Osteoblast (primary cell): Measurements from ENCODE around the gene ARRDC4. TPM values are rescaled to one million over a fixed set of nuclear protein-coding genes. Genes with fewer than 3 reads are reported as not detected.

Experiments used
- DNase-seq: peaks from one replicate; pipeline ENCODE4 v3.0.0; 2011; ENCODE audit warnings: low spot score, mixed read lengths; ENCODE audit not compliant: insufficient read length; ENCODE audit errors: missing footprints
- H2AFZ ChIP-seq: 2 replicates; pipeline ENCODE4 v1.6.0; 2011; ENCODE audit warnings: mild to moderate bottlenecking, low read length
- H3K27ac ChIP-seq: 2 replicates; pipeline ENCODE4 v1.5.1; 2011; ENCODE audit warnings: mild to moderate bottlenecking, low read depth, low read length, moderate library complexity
- H3K27me3 ChIP-seq: 2 replicates; pipeline ENCODE4 v1.6.0; 2012; ENCODE audit warnings: mild to moderate bottlenecking, control low read depth, inconsistent platforms, low read length, moderate library complexity; ENCODE audit not compliant: insufficient read depth
- H3K36me3 ChIP-seq: 2 replicates; pipeline ENCODE4 v1.5.1; 2011; ENCODE audit warnings: mild to moderate bottlenecking, low read length, control low read depth, moderate library complexity; ENCODE audit not compliant: insufficient read depth
- H3K4me1 ChIP-seq: 2 replicates; pipeline ENCODE4 v1.5.1; 2011; ENCODE audit warnings: mild to moderate bottlenecking, low read length, control low read depth, moderate library complexity; ENCODE audit not compliant: insufficient read depth
- H3K4me2 ChIP-seq: 2 replicates; pipeline ENCODE4 v1.6.0; 2011; ENCODE audit warnings: mild to moderate bottlenecking, low read length; ENCODE audit not compliant: insufficient read depth
- H3K4me3 ChIP-seq: fragments of 200-600 bp; sonication (generic); 3 replicates; pipeline ENCODE4 v1.5.1; 2012; ENCODE audit warnings: mild to moderate bottlenecking, low read length, inconsistent platforms; ENCODE audit not compliant: insufficient read depth
- H3K79me2 ChIP-seq: 2 replicates; pipeline ENCODE4 v1.6.0; 2012; ENCODE audit warnings: mild to moderate bottlenecking, low read length, control low read depth, inconsistent platforms; ENCODE audit not compliant: insufficient read depth
- H3K9me3 ChIP-seq: 2 replicates; pipeline ENCODE4 v1.5.1; 2011; ENCODE audit warnings: low read depth, low read length, control low read depth
- H4K20me1 ChIP-seq: 2 replicates; pipeline ENCODE4 v1.6.0; 2012; ENCODE audit warnings: mild to moderate bottlenecking, low read length, control low read depth; ENCODE audit not compliant: insufficient read depth
- CTCF ChIP-seq: IDR thresholded peaks from 2 replicates; pipeline ENCODE4 v1.5.1; 2011; ENCODE audit warnings: mild to moderate bottlenecking, low read depth, low read length, moderate library complexity; ENCODE audit errors: extremely low read depth
- total RNA-seq: library from RNA; depleted of rRNA; stranded (reverse); fragments of >200 nt; gene quantifications from 2 replicates; pipeline ENCODE4 v1.2.3, GENCODE V29; 2012

ARRDC4 gene
- total RNA-seq, 1 donor = 17.0 TPM

DNA sequence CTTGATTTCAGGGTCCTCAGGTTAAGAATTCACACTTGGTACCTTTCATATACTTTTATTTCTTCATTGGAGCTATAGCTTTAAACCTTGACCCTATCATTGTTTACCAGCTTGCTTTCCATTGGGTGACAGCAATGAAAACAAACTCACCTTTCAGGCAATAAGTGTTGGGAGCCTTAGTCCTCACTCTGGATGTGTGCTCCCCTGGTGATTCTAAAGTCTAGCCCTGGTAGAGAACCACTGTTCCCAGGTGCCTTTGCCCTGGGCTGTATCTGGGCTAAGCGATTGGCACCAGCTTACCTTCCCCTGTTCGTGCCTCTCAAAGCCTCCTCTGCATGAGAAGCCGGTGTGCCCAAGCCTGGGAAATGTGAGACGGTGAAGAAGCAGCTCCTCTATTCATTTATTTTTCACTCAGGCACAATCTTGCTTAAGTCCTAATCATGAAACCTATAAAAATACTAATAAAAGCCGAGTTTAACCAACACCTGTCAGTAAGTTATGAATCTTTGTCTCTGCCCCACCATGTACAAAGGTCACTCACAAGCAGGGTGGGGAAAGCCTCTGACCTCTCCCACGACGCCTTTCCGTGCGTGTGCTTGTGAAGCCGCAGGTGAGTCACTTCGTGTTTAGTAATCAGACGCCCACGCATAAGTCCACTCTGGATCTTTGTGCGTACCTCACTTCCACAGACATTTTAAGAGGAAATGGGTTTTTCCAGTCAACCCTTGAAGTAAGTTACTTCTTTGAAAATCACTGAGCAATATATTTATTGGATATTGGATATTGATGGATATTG, 12.8 kb upstream of the ARRDC4 start:
- H4K20me1 ChIP-seq = no peaks in the 10 kb centered on the region
- no peaks in the 10 kb centered on the region for H3K27me3 ChIP-seq
- H3K4me3 ChIP-seq = no peak overlapping the region
- DNase-seq = no peak
- no peak overlapping the region for H3K4me2 ChIP-seq
- no peaks in the 10 kb centered on the region for H3K9me3 ChIP-seq
- H3K4me1 ChIP-seq = no peaks in the 10 kb centered on the region
- H3K36me3 ChIP-seq = no peaks in the 10 kb centered on the region
- no peak overlapping the region for H2AFZ ChIP-seq
- no peak overlapping the region for H3K27ac ChIP-seq
- no peak for TF ChIP-seq CTCF
- no peaks in the 10 kb centered on the region for H3K79me2 ChIP-seq

DNA sequence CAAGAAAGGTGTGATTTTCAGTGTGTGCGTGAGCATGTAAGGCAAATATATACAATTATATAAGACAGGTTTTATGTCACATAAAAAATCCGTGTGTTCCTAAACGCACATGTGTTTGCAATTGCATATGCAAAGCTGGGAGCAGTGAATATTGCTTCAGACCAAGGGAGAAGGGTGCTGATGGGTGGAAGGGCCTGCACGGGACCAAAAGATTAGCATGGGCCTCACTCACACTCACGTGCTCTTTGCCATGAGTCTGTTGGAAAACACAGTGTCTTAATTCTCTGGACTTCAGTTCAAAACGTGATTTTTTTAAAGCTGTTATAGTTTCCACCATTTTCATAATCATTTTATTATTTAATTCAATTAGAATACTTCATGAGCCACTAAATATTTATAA, 7.2 kb upstream of the ARRDC4 start:
- Histone ChIP-seq H2AFZ (no peak overlapping the region), H3K9me3 (no peaks in the 10 kb centered on the region), H3K4me3 (no peak overlapping the region), H3K36me3 (no peaks in the 10 kb centered on the region), H3K79me2 (no peaks in the 10 kb centered on the region), H4K20me1 (no peaks in the 10 kb centered on the region), H3K27me3 (no peaks in the 10 kb centered on the region), H3K27ac (no peak overlapping the region), H3K4me1 (no peaks in the 10 kb centered on the region), H3K4me2 (no peak overlapping the region)
- TF ChIP-seq CTCF = no peak
- DNase-seq = no peak

DNA sequence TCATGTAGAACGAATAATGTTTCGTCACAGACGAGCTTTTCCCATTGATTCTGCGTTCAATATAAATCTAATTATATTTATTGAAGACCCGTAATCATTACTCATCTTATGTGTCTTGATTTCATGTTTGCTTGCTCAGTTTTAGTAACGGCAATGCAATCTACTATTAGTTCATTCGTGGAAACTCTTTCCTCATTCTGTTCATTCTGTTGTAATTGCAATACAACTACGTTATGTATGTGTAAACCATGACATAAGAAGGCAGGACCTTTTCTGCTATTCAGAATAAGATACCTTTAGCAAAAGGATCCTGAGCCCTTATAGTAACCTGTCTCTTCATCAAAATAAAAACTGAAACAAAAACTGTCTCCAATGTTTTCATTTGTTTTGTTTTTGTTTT, 6.8 kb upstream of the ARRDC4 start:
- no peak for TF ChIP-seq CTCF
- Histone ChIP-seq H3K4me2 (no peak overlapping the region), H4K20me1 (no peaks in the 10 kb centered on the region), H2AFZ (no peak overlapping the region), H3K27me3 (no peaks in the 10 kb centered on the region), H3K79me2 (no peaks in the 10 kb centered on the region), H3K4me3 (no peak overlapping the region), H3K4me1 (no peaks in the 10 kb centered on the region), H3K9me3 (no peaks in the 10 kb centered on the region), H3K27ac (no peak overlapping the region), H3K36me3 (no peaks in the 10 kb centered on the region)
- no peak for DNase-seq

DNA sequence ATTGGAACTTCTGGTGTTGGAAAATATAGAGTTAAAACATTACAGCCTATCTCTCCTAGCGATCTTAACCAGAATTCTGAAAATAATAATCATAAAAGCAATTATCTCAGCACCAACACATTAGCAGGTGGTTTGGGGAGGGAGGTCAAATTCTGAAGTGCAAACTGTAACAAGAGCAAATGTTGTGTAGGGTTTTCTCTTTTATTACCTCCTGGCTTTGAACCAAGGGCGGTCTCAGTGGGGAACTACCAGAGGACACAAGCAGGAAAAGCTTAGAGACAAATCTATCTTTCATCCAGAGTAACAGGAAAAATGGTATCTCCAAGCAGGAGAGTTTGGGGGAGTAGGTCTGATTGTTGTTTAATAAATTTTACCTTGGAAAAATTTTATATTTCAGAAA, 5.5 kb upstream of the ARRDC4 start:
- H3K79me2 ChIP-seq = no peaks in the 10 kb centered on the region
- no peak overlapping the region for H2AFZ ChIP-seq
- TF ChIP-seq CTCF = no peak
- DNase-seq = no peak
- no peaks in the 10 kb centered on the region for H4K20me1 ChIP-seq
- no peak overlapping the region for H3K27ac ChIP-seq
- H3K9me3 ChIP-seq = no peaks in the 10 kb centered on the region
- H3K4me3 ChIP-seq = no peak overlapping the region
- no peaks in the 10 kb centered on the region for H3K27me3 ChIP-seq
- H3K4me1 ChIP-seq = peaks cover 6% of the 10 kb centered on the region
- no peaks in the 10 kb centered on the region for H3K36me3 ChIP-seq
- no peak overlapping the region for H3K4me2 ChIP-seq
